ENCODE data around the gene SFTPA2.
"Not testable (repeated sequence)": the region's sequence is repeated elsewhere in the genome, so short reads cannot be mapped to it uniquely, and the experiment has no call there.

DNA sequence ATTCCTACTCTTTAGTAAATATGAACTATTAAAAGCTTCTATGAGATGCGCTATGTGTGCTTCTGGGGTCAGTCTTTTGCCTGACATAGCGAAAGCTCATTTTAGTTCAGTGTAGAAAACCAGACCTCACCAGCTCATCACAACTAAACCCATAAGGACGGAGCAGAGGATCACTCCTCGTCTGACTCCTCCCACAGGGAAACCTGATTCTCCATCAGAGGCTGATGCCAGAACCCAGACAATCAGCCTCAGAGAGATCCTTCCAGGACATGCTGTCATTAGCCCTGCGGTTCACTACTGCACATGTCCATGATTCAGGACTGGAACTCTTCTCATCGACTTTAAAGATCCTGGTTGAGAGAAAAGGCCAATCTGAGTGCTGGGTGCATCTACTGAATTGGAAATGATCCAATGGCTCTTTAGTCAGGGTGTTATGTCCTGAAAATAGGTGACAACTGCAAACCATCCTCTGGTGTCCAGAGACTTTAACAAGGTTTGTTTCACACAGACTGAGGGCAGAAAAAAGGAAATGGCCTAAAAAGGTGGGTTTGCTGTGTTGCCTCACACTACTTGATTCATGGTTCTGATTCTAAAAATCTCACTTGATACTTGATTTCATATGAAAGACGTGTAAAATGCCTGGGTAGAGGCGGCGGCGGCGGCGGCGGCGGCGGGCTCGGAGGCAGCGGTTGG, 48.2 kb downstream of the SFTPA2 start, which contains the start of gene EIF5AL1:
- TF ChIP-seq EZH2 (IDR thresholded peaks at IDR 0.05; ENCODE audit: insufficient read depth, poor library complexity, severe bottlenecking); EZH2phosphoT487 (IDR thresholded peaks at IDR 0.05; ENCODE audit: insufficient read depth, low read depth): not testable (repeated sequence)
